HEK293 (cell line): ENCODE measurements around the gene SCUBE1.

Experiments used
- CTCF ChIA-PET: fragments of 350-600 bp; formaldehyde crosslinking; extraction: SDS; loops from one replicate; lab custom pipeline; 2021; ENCODE audit warnings: antibody characterized with exemption; lab: Yijun Ruan, JAX
- POLR2A ChIA-PET: fragments of 300-600 bp; formaldehyde crosslinking; extraction: SDS; loops from one replicate; lab custom pipeline; 2020; ENCODE audit warnings: antibody characterized with exemption, inconsistent platforms; lab: Yijun Ruan, JAX
- H3K27ac ChIP-seq: fragments of 200-500 bp; sonication (Bioruptor generic); 2 replicates; pipeline ENCODE4 v1.5.1; 2014; ENCODE audit warnings: low read depth, low read length, control low read depth, inconsistent platforms; ENCODE audit errors: extremely low read depth
- H3K36me3 ChIP-seq, 2 experiments: fragments of 200-500 bp in 1 of 2; sonication (Bioruptor generic) in 1 of 2; 1 replicate in 1 of 2; 2 replicates in 1 of 2; pipeline ENCODE4 v1.5.1; 2014 to 2017; ENCODE audit warnings: inconsistent platforms in 2 of 2, low read length in 2 of 2; ENCODE audit not compliant: control insufficient read depth in 2 of 2, insufficient read depth in 1 of 2
- H3K4me1 ChIP-seq: fragments of 200-500 bp; sonication (Bioruptor generic); 2 replicates; pipeline ENCODE4 v1.5.1; 2014; ENCODE audit warnings: mild to moderate bottlenecking, low read length, inconsistent platforms; ENCODE audit not compliant: control insufficient read depth, insufficient read depth
- H3K4me3 ChIP-seq: 2 replicates; pipeline ENCODE4 v1.5.1; 2011; ENCODE audit warnings: low read depth, mild to moderate bottlenecking, control low read depth, low read length, moderate library complexity
- H3K9me3 ChIP-seq: fragments of 200-500 bp; sonication (Bioruptor generic); 2 replicates; pipeline ENCODE4 v1.5.1; 2014; ENCODE audit warnings: low read depth, low read length, inconsistent platforms; ENCODE audit not compliant: control insufficient read depth, insufficient read depth
- KLF8 ChIP-seq: fragments of 450-650 bp; formaldehyde crosslinking; IDR thresholded peaks from 2 replicates; pipeline ENCODE4 v1.5.1; 2016; ENCODE audit warnings: missing biosample characterization, missing genetic modification characterization
- SP7 ChIP-seq: fragments of 450-650 bp; formaldehyde crosslinking; IDR thresholded peaks from 2 replicates; pipeline ENCODE4 v1.5.1; 2016; ENCODE audit warnings: missing biosample characterization, missing genetic modification characterization
- WT1 ChIP-seq: fragments of 450-650 bp; formaldehyde crosslinking; IDR thresholded peaks from 2 replicates; pipeline ENCODE4 v1.5.1; 2016; ENCODE audit warnings: missing biosample characterization, missing genetic modification characterization
- ZBTB7A ChIP-seq: fragments of 450-650 bp; formaldehyde crosslinking; IDR thresholded peaks from 2 replicates; pipeline ENCODE4 v1.5.1; 2016; ENCODE audit warnings: low read depth, missing biosample characterization, missing genetic modification characterization
- ZFP41 ChIP-seq: fragments of 450-650 bp; formaldehyde crosslinking; IDR thresholded peaks from 2 replicates; pipeline ENCODE4 v1.5.1; 2016; ENCODE audit warnings: missing biosample characterization, missing genetic modification characterization, borderline replicate concordance
- ZIC2 ChIP-seq: fragments of 450-650 bp; formaldehyde crosslinking; IDR thresholded peaks from 2 replicates; pipeline ENCODE4 v1.5.1; 2016; ENCODE audit warnings: missing biosample characterization, missing genetic modification characterization
- ZNF266 ChIP-seq: fragments of 450-650 bp; formaldehyde crosslinking; IDR thresholded peaks from 2 replicates; pipeline ENCODE4 v1.5.1; 2016; ENCODE audit warnings: missing biosample characterization, missing genetic modification characterization, low read depth
- ZNF274 ChIP-seq, 2 experiments: fragments of 200-500 bp in 1 of 2; fragments of 450-650 bp in 1 of 2; sonication (Bioruptor generic) in 1 of 2; formaldehyde crosslinking in 1 of 2; IDR thresholded peaks; 2 replicates each; pipeline versions ENCODE4 v1.5.1 to v1.6.1; 2014 to 2016; ENCODE audit warnings: borderline replicate concordance in 1 of 2, inconsistent platforms in 1 of 2, low read length in 1 of 2, missing biosample characterization in 1 of 2, missing genetic modification characterization in 1 of 2
- ZNF350 ChIP-seq: fragments of 450-650 bp; formaldehyde crosslinking; IDR thresholded peaks from 2 replicates; pipeline ENCODE4 v1.5.0; 2017; ENCODE audit warnings: missing biosample characterization, mild to moderate bottlenecking, missing genetic modification characterization
- ZNF530 ChIP-seq: fragments of 450-650 bp; formaldehyde crosslinking; IDR thresholded peaks from 2 replicates; pipeline ENCODE4 v1.5.1; 2016; ENCODE audit warnings: low read depth, missing biosample characterization, missing genetic modification characterization
- ZNF585B ChIP-seq: fragments of 450-650 bp; formaldehyde crosslinking; IDR thresholded peaks from 2 replicates; pipeline ENCODE4 v1.5.1; 2016; ENCODE audit warnings: missing biosample characterization, missing genetic modification characterization
- ZNF621 ChIP-seq: fragments of 450-650 bp; formaldehyde crosslinking; IDR thresholded peaks from 2 replicates; pipeline ENCODE4 v1.5.1; 2017; ENCODE audit warnings: missing biosample characterization, missing genetic modification characterization
- ZNF654 ChIP-seq: fragments of 450-650 bp; formaldehyde crosslinking; IDR thresholded peaks from 2 replicates; pipeline ENCODE4 v1.5.1; 2016; ENCODE audit warnings: low read depth, missing biosample characterization, missing genetic modification characterization
- ZNF664 ChIP-seq: fragments of 450-650 bp; formaldehyde crosslinking; IDR thresholded peaks from 2 replicates; pipeline ENCODE4 v1.5.1; 2016; ENCODE audit warnings: missing biosample characterization, missing genetic modification characterization
- ZSCAN16 ChIP-seq: fragments of 450-650 bp; formaldehyde crosslinking; IDR thresholded peaks from 2 replicates; pipeline ENCODE4 v1.5.1; 2016; ENCODE audit warnings: missing biosample characterization, missing genetic modification characterization
- ZSCAN23 ChIP-seq: fragments of 450-650 bp; formaldehyde crosslinking; IDR thresholded peaks from 2 replicates; pipeline ENCODE4 v1.5.1; 2016; ENCODE audit warnings: missing biosample characterization, missing genetic modification characterization
- TF ChIP-seq, protein P1 (sequence below): fragments of 450-650 bp; formaldehyde crosslinking; IDR thresholded peaks from 2 replicates; pipeline ENCODE4 v1.5.1; 2016; ENCODE audit warnings: missing biosample characterization, missing genetic modification characterization
- TF ChIP-seq, protein P2 (sequence below): fragments of 450-650 bp; formaldehyde crosslinking; IDR thresholded peaks from 2 replicates; pipeline ENCODE4 v1.5.1; 2016; ENCODE audit warnings: missing biosample characterization, missing genetic modification characterization
- TF ChIP-seq, protein P3 (sequence below): fragments of 450-650 bp; formaldehyde crosslinking; IDR thresholded peaks from 2 replicates; pipeline ENCODE4 v1.5.1; 2017; ENCODE audit warnings: missing biosample characterization, missing genetic modification characterization
- TF ChIP-seq, protein P4 (sequence below): fragments of 450-650 bp; formaldehyde crosslinking; IDR thresholded peaks from 2 replicates; pipeline ENCODE4 v1.5.1; 2016; ENCODE audit warnings: missing biosample characterization, missing genetic modification characterization, low read depth

Gene SCUBE1

DNA sequence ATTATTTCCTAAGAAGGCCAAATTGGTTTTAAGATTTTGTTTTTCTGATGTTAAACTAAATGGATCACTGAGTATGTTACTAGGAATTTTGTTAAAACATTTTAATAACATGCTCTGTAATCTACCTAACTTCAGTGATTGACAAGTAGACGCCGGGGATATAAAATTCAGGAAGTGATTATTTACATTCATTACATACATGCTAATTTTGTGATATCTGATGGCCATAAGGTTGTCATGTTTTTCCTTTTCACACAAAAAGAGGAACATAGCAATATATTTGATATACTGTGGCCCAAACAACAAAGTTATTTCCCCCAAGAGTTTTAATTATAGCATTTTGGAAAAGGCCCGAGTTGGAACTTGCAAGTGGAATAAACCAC, 12.1 kb downstream of the SCUBE1 start:
- CTCF ChIA-PET = interaction anchor here (0.7 to 3.5 kb wide), 3 partner anchors 14 to 100 kb away, joined by 3 to 20 read pairs (median 4); no protein-coding TSS in a partner anchor
- TF ChIP-seq SP7 (tag by site-specific recombination) (peak; percentile 71; the same call in 1 of the 2 replicates), ZNF654 (no peak), ZIC2 (tag by site-specific recombination) (no peak)
- TF ChIP-seq, all 188 proteins: peak for 1

DNA sequence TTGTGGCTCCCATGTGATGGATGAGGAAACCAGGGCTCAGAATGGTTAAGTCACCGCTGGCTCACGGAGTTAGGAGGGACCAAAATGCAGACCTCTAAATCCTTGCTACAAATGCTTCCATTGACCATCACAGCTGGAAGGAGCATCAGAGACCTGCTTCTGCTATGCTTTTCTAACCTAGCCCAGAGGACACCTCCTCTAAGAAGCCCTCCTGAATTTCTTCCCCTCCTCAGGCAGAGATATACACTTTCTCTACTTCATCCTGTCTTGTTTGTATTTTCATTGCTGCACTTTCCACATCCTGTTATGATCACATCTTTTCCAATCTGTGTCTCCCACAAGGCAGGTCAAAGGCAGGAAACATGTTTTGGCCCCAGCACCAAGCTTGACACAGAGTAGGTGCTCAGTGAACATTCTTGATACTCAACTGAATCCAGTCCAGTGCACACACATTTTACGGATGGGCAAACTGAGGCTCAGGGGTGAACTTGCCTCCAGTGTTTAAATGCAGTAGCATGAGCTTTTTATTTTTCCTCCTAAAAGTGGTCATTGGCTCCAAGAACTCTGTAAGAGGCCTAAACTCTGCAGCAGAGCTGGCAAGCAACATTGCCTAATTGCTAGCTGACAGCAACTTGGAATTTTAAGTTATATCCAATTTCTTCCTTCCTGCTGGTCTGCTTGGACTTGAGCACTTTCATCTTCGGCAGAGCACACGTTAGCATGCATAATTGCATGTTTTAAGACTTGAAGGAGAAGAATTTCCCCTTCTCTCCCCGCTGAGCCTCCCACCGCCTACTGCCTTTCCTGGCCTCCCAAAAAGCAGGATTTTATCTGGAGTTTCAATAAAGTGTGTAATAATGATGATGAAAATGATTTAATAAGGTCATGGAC, 12.7 kb downstream of the SCUBE1 start:
- ChIA-PET POLR2A (no interaction called here), CTCF (interaction anchor here (0.9 to 3.5 kb wide), 2 partner anchors 14 to 16 kb away, joined by 3 to 20 read pairs; no protein-coding TSS in a partner anchor)
- no peak overlapping the region for H3K4me3 ChIP-seq
- TF ChIP-seq ZNF266 (tag by site-specific recombination) (no peak), ZIC2 (tag by site-specific recombination) (peak; percentile 39; the same call in 1 of the 2 replicates), SP7 (tag by site-specific recombination) (peak; percentile 91), ZSCAN23 (no peak), ZNF350 (tag by site-specific recombination) (no peak), ZSCAN16 (0 out of 2 replicates have a peak, but pooled peaks have one; percentile 41), ZNF654 (no peak), ZNF621 (tag by site-specific recombination) (no peak), ZNF585B (tag by site-specific recombination) (no peak), ZNF664 (peak; percentile 87), ZBTB7A (no peak), ZNF274 (IDR thresholded peaks at IDR 0.05; ENCODE audit: low read length) (no peak), ZNF274 (tag by site-specific recombination; IDR thresholded peaks at IDR 0.05; ENCODE audit: borderline replicate concordance) (no peak), ZNF530 (no peak), ZFP41 (no peak), KLF8 (tag by site-specific recombination) (no peak), WT1 (tag by site-specific recombination) (no peak)
- TF ChIP-seq, protein P1, sequence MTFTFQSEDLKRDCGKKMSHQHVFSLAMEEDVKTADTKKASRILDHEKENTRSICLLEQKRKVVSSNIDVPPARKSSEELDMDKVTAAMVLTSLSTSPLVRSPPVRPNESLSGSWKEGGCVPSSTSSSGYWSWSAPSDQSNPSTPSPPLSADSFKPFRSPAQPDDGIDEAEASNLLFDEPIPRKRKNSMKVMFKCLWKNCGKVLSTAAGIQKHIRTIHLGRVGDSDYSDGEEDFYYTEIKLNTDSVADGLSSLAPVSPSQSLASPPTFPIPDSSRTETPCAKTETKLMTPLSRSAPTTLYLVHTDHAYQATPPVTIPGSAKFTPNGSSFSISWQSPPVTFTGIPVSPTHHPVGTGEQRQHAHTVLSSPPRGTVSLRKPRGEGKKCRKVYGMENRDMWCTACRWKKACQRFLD (tag by site-specific recombination) = no peak
- TF ChIP-seq, protein P2, sequence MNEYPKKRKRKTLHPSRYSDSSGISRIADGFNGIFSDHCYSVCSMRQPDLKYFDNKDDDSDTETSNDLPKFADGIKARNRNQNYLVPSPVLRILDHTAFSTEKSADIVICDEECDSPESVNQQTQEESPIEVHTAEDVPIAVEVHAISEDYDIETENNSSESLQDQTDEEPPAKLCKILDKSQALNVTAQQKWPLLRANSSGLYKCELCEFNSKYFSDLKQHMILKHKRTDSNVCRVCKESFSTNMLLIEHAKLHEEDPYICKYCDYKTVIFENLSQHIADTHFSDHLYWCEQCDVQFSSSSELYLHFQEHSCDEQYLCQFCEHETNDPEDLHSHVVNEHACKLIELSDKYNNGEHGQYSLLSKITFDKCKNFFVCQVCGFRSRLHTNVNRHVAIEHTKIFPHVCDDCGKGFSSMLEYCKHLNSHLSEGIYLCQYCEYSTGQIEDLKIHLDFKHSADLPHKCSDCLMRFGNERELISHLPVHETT (tag by site-specific recombination) = no peak
- TF ChIP-seq, protein P3, sequence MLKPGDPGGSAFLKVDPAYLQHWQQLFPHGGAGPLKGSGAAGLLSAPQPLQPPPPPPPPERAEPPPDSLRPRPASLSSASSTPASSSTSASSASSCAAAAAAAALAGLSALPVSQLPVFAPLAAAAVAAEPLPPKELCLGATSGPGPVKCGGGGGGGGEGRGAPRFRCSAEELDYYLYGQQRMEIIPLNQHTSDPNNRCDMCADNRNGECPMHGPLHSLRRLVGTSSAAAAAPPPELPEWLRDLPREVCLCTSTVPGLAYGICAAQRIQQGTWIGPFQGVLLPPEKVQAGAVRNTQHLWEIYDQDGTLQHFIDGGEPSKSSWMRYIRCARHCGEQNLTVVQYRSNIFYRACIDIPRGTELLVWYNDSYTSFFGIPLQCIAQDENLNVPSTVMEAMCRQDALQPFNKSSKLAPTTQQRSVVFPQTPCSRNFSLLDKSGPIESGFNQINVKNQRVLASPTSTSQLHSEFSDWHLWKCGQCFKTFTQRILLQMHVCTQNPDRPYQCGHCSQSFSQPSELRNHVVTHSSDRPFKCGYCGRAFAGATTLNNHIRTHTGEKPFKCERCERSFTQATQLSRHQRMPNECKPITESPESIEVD (tag by site-specific recombination) = peak; percentile 36; the same call in 1 of the 2 replicates
- TF ChIP-seq, protein P4, sequence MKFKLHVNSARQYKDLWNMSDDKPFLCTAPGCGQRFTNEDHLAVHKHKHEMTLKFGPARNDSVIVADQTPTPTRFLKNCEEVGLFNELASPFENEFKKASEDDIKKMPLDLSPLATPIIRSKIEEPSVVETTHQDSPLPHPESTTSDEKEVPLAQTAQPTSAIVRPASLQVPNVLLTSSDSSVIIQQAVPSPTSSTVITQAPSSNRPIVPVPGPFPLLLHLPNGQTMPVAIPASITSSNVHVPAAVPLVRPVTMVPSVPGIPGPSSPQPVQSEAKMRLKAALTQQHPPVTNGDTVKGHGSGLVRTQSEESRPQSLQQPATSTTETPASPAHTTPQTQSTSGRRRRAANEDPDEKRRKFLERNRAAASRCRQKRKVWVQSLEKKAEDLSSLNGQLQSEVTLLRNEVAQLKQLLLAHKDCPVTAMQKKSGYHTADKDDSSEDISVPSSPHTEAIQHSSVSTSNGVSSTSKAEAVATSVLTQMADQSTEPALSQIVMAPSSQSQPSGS (tag by site-specific recombination) = no peak
- peaks cover 0 to 1% of the 10 kb centered on the region in 2 experiments; a peak in 1 of 3 replicates for H3K36me3 ChIP-seq
- H3K9me3 ChIP-seq = no peaks in the 10 kb centered on the region
- no peak overlapping the region for H3K27ac ChIP-seq
- H3K4me1 ChIP-seq = no peaks in the 10 kb centered on the region

More for the DNA sequence above, 12.1 kb downstream of the SCUBE1 start:
- peaks cover 0 to 7% of the 10 kb centered on the region in 2 experiments; a peak in 1 of 3 replicates for H3K36me3 ChIP-seq
- H3K27ac ChIP-seq = no peak overlapping the region
- POLR2A ChIA-PET = no interaction called here
- H3K4me1 ChIP-seq = no peaks in the 10 kb centered on the region
- H3K4me3 ChIP-seq = no peak overlapping the region
- H3K9me3 ChIP-seq = no peaks in the 10 kb centered on the region
